Measurements from ENCODE around the gene RNF8. TPM values are rescaled to one million over a fixed set of nuclear protein-coding genes. Genes with fewer than 3 reads are reported as not detected.
"Not testable (repeated sequence)": the region's sequence is repeated elsewhere in the genome, so short reads cannot be mapped to it uniquely, and the experiment has no call there.

The RNF8 gene
- total RNA-seq, 2 experiments from 2014 or later = 28.3 to 31.1 TPM

- H3K36me3 Mint-ChIP-seq = peaks cover 45% of the 10 kb centered on the region
- peaks cover 50% of the 10 kb centered on the region for H3K4me1 Mint-ChIP-seq
- peak overlapping the region; percentile 97 for H3K4me3 Mint-ChIP-seq
- H3K27me3 Mint-ChIP-seq = peaks cover 2% of the 10 kb centered on the region
- H3K9me3 Mint-ChIP-seq (ENCODE audit: low read depth) = no peaks in the 10 kb centered on the region
- CTCF ChIA-PET = interaction anchor here (0.9 to 1.5 kb wide), 8 partner anchors 8 to 416 kb away, joined by 3 to 5 read pairs (median 3); no protein-coding TSS in a partner anchor
- ATAC-seq = peak; percentile 38
- DNase-seq = peak; percentile 71
- peak overlapping the region; percentile 100 for H3K27ac Mint-ChIP-seq
Measured at GRCh38 chr6:37433657-37434271, 80.0 kb downstream of the RNF8 start.

GRCh38 chr6:37435373-37435772 is 81.6 kb downstream of the RNF8 start:
- ATAC-seq (no peak), DNase-seq (no peak)
- Mint-ChIP-seq H3K27ac (peak overlapping the region; percentile 54), H3K36me3 (peaks cover 49% of the 10 kb centered on the region), H3K27me3 (no peaks in the 10 kb centered on the region), H3K4me1 (peaks cover 56% of the 10 kb centered on the region), H3K4me3 (no peak overlapping the region), H3K9me3 (ENCODE audit: low read depth) (no peaks in the 10 kb centered on the region)
- CTCF ChIA-PET = interaction anchor here (1.0 to 2.1 kb wide), 4 partner anchors 9 to 110 kb away, joined by 3 to 4 read pairs (median 4); no protein-coding TSS in a partner anchor

- Mint-ChIP-seq H3K27me3 (no peaks in the 10 kb centered on the region), H3K4me3 (no peak overlapping the region), H3K36me3 (peaks cover 49% of the 10 kb centered on the region), H3K4me1 (peaks cover 57% of the 10 kb centered on the region), H3K9me3 (ENCODE audit: low read depth) (no peaks in the 10 kb centered on the region), H3K27ac (peak overlapping the region; percentile 54)
- CTCF ChIA-PET = interaction anchor here (1.7 to 2.1 kb wide), 2 partner anchors 8 to 110 kb away, joined by 3 to 4 read pairs; no protein-coding TSS in a partner anchor
- no peak for DNase-seq
- no peak for ATAC-seq
Measured at GRCh38 chr6:37435816-37436215, 82.0 kb downstream of the RNF8 start.

- peaks cover 48% of the 10 kb centered on the region for H3K36me3 Mint-ChIP-seq
- peaks cover 68% of the 10 kb centered on the region for H3K4me1 Mint-ChIP-seq
- no peak overlapping the region for H3K4me3 Mint-ChIP-seq
- no peaks in the 10 kb centered on the region for H3K27me3 Mint-ChIP-seq
- H3K27ac Mint-ChIP-seq = no peak overlapping the region
- CTCF ChIA-PET = interaction anchor here (1.0 to 1.3 kb wide), 3 partner anchors 13 to 421 kb away, joined by 3 read pairs; no protein-coding TSS in a partner anchor
- H3K9me3 Mint-ChIP-seq (ENCODE audit: low read depth) = no peaks in the 10 kb centered on the region
- ATAC-seq (no peak), DNase-seq (no peak)
Measured at GRCh38 chr6:37438930-37439329, 85.1 kb downstream of the RNF8 start.

DNA sequence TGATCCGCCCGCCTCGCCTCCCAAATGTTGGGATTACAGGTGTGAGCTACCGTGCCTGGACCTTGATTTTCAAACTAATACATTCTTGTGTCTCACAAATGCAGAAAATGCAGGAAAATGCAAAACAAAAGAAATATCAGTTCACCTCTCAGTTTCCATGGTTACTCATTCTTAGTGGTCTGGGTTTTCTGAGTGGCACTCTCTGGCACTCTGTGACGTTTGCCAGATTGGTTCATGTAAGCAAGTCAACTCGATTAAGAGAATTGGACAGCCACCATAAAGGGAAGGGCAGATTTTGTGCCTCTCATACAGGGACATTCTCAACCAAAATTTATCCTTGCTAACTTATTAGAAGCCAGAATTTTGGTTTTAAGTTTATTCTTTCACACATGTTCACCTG is 87.9 kb downstream of the RNF8 start:
- H3K4me1 Mint-ChIP-seq = peaks cover 44% of the 10 kb centered on the region
- no peak for ATAC-seq
- peak overlapping the region; percentile 89 for H3K27ac Mint-ChIP-seq
- no peak overlapping the region for H3K4me3 Mint-ChIP-seq
- CTCF ChIA-PET = interaction anchor here (1.1 to 1.5 kb wide), 3 partner anchors 8 to 124 kb away, joined by 3 to 6 read pairs (median 3); partner anchors contain the start of gene CMTR1
- H3K27me3 Mint-ChIP-seq = no peaks in the 10 kb centered on the region
- DNase-seq = no peak
- no peaks in the 10 kb centered on the region for H3K9me3 Mint-ChIP-seq (ENCODE audit: low read depth)
- peaks cover 50% of the 10 kb centered on the region for H3K36me3 Mint-ChIP-seq

DNA sequence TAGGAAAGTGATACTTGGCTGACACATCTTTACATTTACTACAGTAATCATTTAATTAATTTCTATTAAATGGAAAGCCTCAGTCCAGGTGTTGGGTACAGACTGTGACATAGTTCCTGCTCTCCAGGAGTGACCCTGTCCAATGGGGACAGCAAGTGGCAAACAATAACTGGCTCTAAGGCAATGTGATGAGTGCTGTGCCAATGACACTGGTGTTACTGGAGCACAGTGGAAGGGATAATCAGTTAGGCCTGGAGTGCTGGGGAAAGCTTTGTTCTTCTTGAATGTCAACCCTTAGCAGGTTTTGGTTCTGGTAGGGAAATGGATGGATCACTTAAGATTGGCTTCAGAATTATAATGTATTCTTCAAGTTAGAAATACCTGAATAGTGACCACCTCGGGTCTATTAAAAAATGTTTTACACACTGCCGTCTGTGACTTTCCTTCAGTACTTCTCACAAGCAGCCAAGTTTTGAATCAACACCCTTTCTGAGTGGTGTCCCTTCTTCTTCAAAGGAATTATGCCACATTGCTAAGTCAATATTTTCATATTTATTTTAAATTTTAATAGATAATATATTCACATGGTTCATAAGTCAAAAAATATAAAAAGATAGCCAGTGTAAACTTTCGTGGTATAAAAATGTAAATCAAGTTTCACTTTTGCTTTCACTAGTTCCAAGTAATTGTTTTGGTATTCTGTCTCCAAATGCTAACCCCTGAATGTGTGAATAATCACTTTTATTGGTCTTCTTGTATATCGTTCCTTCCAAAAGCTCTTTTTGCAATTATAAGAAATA is 88.8 kb downstream of the RNF8 start:
- peaks cover 52% of the 10 kb centered on the region for H3K36me3 Mint-ChIP-seq
- ATAC-seq (peak; percentile 52), DNase-seq (no peak)
- peak overlapping the region; percentile 75 for H3K4me3 Mint-ChIP-seq
- no peaks in the 10 kb centered on the region for H3K9me3 Mint-ChIP-seq (ENCODE audit: low read depth)
- peaks cover 37% of the 10 kb centered on the region for H3K4me1 Mint-ChIP-seq
- no peaks in the 10 kb centered on the region for H3K27me3 Mint-ChIP-seq
- CTCF ChIA-PET = interaction anchor here (0.6 to 1.5 kb wide), 3 partner anchors 9 to 24 kb away, joined by 3 to 6 read pairs (median 3); partner anchors contain the start of gene CMTR1
- H3K27ac Mint-ChIP-seq = peak overlapping the region; percentile 90

GRCh38 chr6:37443216-37443542 is 89.4 kb downstream of the RNF8 start:
- CTCF ChIA-PET = interaction anchor here (0.6 to 1.0 kb wide), 2 partner anchors 139 to 249 kb away, joined by 3 read pairs; no protein-coding TSS in a partner anchor
- ATAC-seq; H3K27me3 Mint-ChIP-seq; DNase-seq; H3K9me3 Mint-ChIP-seq (ENCODE audit: low read depth): not testable (repeated sequence)
- Mint-ChIP-seq H3K36me3 (peaks cover 51% of the 10 kb centered on the region), H3K4me1 (peaks cover 34% of the 10 kb centered on the region), H3K27ac (peak overlapping the region; percentile 90), H3K4me3 (peak overlapping the region; percentile 75)

Other genes with a start within 250 kb of the RNF8 start
- gene PIM1, start 183.8 kb upstream of the RNF8 start, total RNA-seq = 100 to 1,000 TPM; 361 to 464 TPM
- 10 to 100 TPM; 17.3 to 17.9 TPM for gene TBC1D22B, start 96.2 kb upstream of the RNF8 start, total RNA-seq
- 1 to 10 TPM; 2.7 to 5.7 TPM for gene TMEM217, start 95.8 kb upstream of the RNF8 start, total RNA-seq
- 100 to 1,000 TPM in 1 of 2 experiments, 10 to 100 TPM in 1; 83.9 to 120 TPM for gene CMTR1, start 79.2 kb downstream of the RNF8 start, total RNA-seq
- gene CCDC167, start 145.9 kb downstream of the RNF8 start, total RNA-seq = 10 to 100 TPM; 73.8 to 83.4 TPM